Activated B cell treated with CpG ODN at 0.5 μM for 24 hours (primary cell): ENCODE data around the gene DNAH14. TPM values are rescaled to one million over a fixed set of nuclear protein-coding genes. Genes with fewer than 3 reads are reported as not detected.

Experiments used
- ATAC-seq: fragments of 200-7000 bp; cut with Tn5 transposase; one replicate; pipeline ENCODE4 v1.10.0; 2021; ENCODE audit warnings: low read depth, mild to moderate bottlenecking, moderate library complexity
- CTCF ChIA-PET: fragments of 350-600 bp; sonication (Branson Sonifier 250); formaldehyde crosslinking; loops from one replicate; lab custom pipeline; 2021; ENCODE audit warnings: antibody characterized with exemption; lab: Charles Lee
- POLR2A ChIA-PET: fragments of 350-600 bp; sonication (Branson Sonifier 250); formaldehyde crosslinking; loops from one replicate; lab custom pipeline; 2021; ENCODE audit warnings: antibody characterized with exemption; lab: Charles Lee
- DNase-seq: peaks from one replicate; pipeline ENCODE4 v3.0.0; 2022
- H3K27ac Mint-ChIP-seq: one replicate; pipeline ENCODE4 v1.8.0; 2020; ENCODE audit warnings: mixed read lengths
- H3K27me3 Mint-ChIP-seq: one replicate; pipeline ENCODE4 v1.8.0; 2021; ENCODE audit warnings: mixed read lengths
- H3K36me3 Mint-ChIP-seq: one replicate; pipeline ENCODE4 v1.8.0; 2021; ENCODE audit warnings: low read depth, mixed read lengths
- H3K4me1 Mint-ChIP-seq: one replicate; pipeline ENCODE4 v1.8.0; 2021; ENCODE audit warnings: mixed read lengths
- H3K4me3 Mint-ChIP-seq: one replicate; pipeline ENCODE4 v1.8.0; 2020; ENCODE audit warnings: mild to moderate bottlenecking, mixed read lengths
- H3K9me3 Mint-ChIP-seq: one replicate; pipeline ENCODE4 v1.8.0; 2020; ENCODE audit warnings: mixed read lengths
- CTCF ChIP-seq: fragments of 200-600 bp; IDR thresholded peaks from one replicate; pipeline ENCODE4 v1.8.0; 2022; ENCODE audit warnings: antibody characterized with exemption, mild to moderate bottlenecking
- intact Hi-C: fragments of 100-400 bp; cut with micrococcal nuclease; formaldehyde crosslinking; loops from one replicate; pipeline ENCODE4 v1.15.1; 2024
- total RNA-seq: library from RNA; stranded (reverse); gene quantifications from 2 replicates; pipeline ENCODE4 v1.2.3, GENCODE V29; 2022

Gene DNAH14
- total RNA-seq, 1 donor from 2014 or later: not detected

GRCh38 chr1:225364439-225364838 lies 435.0 kb downstream of the DNAH14 start:
- DNase-seq (no peak), ATAC-seq (no peak)
- no peaks in the 10 kb centered on the region for H3K36me3 Mint-ChIP-seq
- H3K9me3 Mint-ChIP-seq: no peaks in the 10 kb centered on the region
- ChIA-PET CTCF (no interaction called here), POLR2A (no interaction called here)
- no peak overlapping the region for H3K4me3 Mint-ChIP-seq
- TF ChIP-seq CTCF: no peak
- no peak overlapping the region for H3K27ac Mint-ChIP-seq
- H3K4me1 Mint-ChIP-seq: peaks cover 3% of the 10 kb centered on the region
- intact Hi-C loops: no loop called here
- H3K27me3 Mint-ChIP-seq: peaks cover 2% of the 10 kb centered on the region

- no peak for DNase-seq
- no peak for ATAC-seq
- Mint-ChIP-seq H3K4me3 (no peak overlapping the region), H3K27ac (no peak overlapping the region), H3K9me3 (no peaks in the 10 kb centered on the region), H3K36me3 (no peaks in the 10 kb centered on the region), H3K4me1 (peaks cover 3% of the 10 kb centered on the region), H3K27me3 (no peaks in the 10 kb centered on the region)
- intact Hi-C loops: no loop called here
- TF ChIP-seq CTCF: no peak
- POLR2A ChIA-PET: no interaction called here
- CTCF ChIA-PET: no interaction called here
These were observed 436.5 kb downstream of the DNAH14 start for GRCh38 chr1:225366018-225366417.

- no peak for DNase-seq
- H3K27ac Mint-ChIP-seq: no peak overlapping the region
- ChIA-PET POLR2A (no interaction called here), CTCF (no interaction called here)
- no peak for ATAC-seq
- H3K4me1 Mint-ChIP-seq: peaks cover 3% of the 10 kb centered on the region
- TF ChIP-seq CTCF: no peak
- intact Hi-C loops: no loop called here
- no peak overlapping the region for H3K4me3 Mint-ChIP-seq
- H3K27me3 Mint-ChIP-seq: no peaks in the 10 kb centered on the region
- H3K36me3 Mint-ChIP-seq: no peaks in the 10 kb centered on the region
- H3K9me3 Mint-ChIP-seq: no peaks in the 10 kb centered on the region
These were observed 437.1 kb downstream of the DNAH14 start for GRCh38 chr1:225366552-225366951.

GRCh38 chr1:225368036-225368552 lies 438.6 kb downstream of the DNAH14 start:
- intact Hi-C loops: no loop called here
- Mint-ChIP-seq H3K4me3 (no peak overlapping the region), H3K9me3 (no peaks in the 10 kb centered on the region), H3K36me3 (no peaks in the 10 kb centered on the region), H3K4me1 (no peaks in the 10 kb centered on the region), H3K27me3 (no peaks in the 10 kb centered on the region), H3K27ac (no peak overlapping the region)
- TF ChIP-seq CTCF: no peak
- CTCF ChIA-PET: no interaction called here
- ATAC-seq (no peak), DNase-seq (no peak)
- POLR2A ChIA-PET: no interaction called here

GRCh38 chr1:225371366-225372010 lies 442.0 kb downstream of the DNAH14 start:
- Mint-ChIP-seq H3K4me3 (no peak overlapping the region), H3K27me3 (no peaks in the 10 kb centered on the region), H3K4me1 (no peaks in the 10 kb centered on the region), H3K36me3 (no peaks in the 10 kb centered on the region), H3K27ac (no peak overlapping the region), H3K9me3 (no peaks in the 10 kb centered on the region)
- DNase-seq: no peak
- intact Hi-C loops: no loop called here
- ChIA-PET CTCF (no interaction called here), POLR2A (no interaction called here)
- no peak for ATAC-seq
- no peak for TF ChIP-seq CTCF
